HG03521 (cell line): Measurements from ENCODE around the gene SPCS2.
"Not testable (repeated sequence)": the region's sequence is repeated elsewhere in the genome, so short reads cannot be mapped to it uniquely, and the experiment has no call there.

Experiments used
- ATAC-seq: cut with Tn5 transposase; IDR thresholded peaks from one replicate; pipeline ENCODE4 v1.9.1; 2021; ENCODE audit warnings: mild to moderate bottlenecking, moderate library complexity; ENCODE audit not compliant: unreplicated experiment

SPCS2 gene

GRCh38 chr11:74949753-74950137 is 679 bp downstream of the SPCS2 start:
- no peak for ATAC-seq

DNA sequence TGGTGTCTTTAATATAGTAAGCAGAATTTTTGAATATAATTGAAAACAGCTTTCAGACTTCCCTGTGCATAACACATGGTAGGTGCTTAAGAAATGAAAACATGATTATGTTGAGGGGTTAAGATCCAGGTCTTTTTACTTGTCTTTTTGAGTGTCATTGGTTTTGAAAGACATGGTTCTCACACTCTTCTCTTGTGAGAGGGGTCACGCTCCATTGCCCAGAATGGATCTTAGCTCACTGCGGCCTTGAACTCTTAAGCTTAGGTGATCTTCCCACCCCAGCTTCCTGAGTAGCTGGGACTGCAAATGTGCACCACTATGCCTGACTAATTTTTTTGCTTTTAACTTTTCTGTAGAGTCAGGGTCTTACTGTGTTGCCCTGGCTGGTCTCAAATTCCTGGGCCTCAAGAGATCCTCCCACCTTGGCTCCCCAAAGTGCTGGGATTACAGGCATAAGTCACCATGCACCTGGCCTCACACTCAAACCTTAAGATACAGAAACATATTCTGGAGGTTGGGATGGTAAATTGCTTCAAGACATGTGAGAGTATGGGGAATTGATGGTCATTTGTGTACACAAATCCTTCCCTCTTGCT is 1.4 kb downstream of the SPCS2 start:
- no peak for ATAC-seq

DNA sequence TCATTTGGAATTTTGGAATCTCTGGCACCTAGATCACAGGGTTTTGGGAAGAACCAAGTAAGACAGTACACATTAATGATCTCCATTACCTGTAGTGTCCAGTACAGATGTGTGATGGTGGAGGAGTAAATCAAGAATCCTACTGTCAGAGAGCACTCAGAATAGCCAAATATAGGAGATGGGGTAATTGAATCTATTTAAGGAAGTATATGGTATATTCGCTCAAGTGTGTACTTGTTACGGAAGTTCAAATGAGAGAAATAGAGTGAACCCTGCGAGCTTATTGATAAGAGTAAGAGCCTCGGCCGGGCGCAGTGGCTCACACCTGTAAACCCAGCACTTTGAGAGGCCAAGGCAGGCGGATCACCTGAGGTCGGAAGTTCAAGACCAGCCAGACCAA is 2.2 kb downstream of the SPCS2 start:
- no peak for ATAC-seq

DNA sequence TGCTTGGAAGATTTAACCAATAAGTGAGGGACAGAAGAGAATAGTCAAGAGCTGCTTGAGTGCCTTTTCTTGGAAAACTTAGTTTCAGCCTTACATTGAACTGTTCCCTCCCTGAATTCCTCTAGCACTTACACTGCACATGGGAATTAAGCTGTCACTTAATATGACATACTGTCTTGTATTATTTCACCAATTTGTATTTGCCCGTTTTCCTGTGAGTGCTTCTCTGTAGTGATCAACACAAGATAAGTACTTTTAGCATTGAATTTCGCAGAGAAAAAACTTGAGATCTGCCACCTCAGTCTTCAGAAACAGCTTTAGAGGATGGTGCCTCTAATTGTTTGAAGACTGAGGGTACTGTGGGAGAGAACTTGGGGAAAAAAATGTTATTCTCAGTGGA is 3.7 kb downstream of the SPCS2 start:
- no peak for ATAC-seq

DNA sequence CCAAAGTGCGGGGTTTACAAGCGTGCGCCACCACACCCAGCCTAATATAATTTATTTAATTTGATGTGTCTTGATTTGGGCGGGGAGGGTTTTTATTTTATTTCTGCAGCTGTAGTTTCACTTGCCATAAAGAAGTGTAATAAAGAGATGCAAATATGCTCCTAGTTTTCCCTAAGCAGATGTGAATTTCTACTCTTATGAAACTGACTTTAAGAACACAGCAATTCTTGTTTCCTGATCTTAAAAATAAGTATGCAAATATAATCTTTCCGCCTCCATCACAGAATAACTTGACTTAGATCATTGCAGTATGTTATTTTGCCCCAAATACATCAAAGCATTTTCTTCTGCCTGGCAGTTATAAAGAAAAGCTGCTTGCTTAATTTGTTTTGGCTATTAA is 4.4 kb downstream of the SPCS2 start:
- ATAC-seq = no peak

GRCh38 chr11:74954199-74954598 is 5.1 kb downstream of the SPCS2 start:
- ATAC-seq = no peak

- no peak for ATAC-seq
These were observed 7.4 kb downstream of the SPCS2 start for GRCh38 chr11:74956397-74957015.

- ATAC-seq = no peak
These were observed 9.0 kb downstream of the SPCS2 start for GRCh38 chr11:74957937-74958629.

DNA sequence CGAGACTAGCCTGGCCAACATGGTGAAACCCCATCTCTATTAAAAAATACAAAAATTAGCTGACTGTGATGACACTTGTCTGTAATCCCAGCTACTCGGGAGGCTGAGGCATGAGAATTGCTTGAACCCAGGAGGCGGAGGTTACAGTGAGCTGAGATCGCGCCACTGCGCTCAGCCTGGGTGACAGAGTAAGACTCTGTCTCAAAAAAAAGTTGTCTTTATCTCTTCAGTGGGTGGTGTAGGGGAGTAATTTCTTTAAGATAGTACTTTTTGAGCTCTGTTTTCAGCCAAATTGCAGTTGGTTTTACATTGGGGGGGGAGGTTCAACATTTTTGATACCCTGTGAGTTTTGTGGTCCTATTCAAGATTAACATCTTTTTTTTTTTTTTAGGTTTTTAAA is 11.1 kb downstream of the SPCS2 start:
- not testable (repeated sequence) for ATAC-seq

DNA sequence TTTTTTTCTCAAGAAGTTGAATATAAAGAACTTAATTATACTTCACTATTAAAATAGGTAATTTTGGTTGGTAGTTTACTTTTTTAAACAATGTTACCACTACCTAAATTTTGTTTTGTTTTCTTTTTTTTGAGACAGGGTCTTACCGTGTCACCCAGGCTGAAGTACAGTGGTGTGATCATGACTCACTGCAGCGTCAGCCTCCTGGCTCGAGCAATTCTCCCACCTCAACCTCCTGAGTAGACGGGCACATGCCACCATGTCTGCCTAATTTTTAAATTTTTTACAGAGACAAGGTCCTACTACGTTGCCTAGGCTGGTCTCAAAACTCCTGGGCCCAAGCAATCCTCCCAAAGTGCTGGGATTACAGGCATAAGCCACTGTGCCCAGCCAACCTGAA is 17.6 kb downstream of the SPCS2 start:
- no peak for ATAC-seq

DNA sequence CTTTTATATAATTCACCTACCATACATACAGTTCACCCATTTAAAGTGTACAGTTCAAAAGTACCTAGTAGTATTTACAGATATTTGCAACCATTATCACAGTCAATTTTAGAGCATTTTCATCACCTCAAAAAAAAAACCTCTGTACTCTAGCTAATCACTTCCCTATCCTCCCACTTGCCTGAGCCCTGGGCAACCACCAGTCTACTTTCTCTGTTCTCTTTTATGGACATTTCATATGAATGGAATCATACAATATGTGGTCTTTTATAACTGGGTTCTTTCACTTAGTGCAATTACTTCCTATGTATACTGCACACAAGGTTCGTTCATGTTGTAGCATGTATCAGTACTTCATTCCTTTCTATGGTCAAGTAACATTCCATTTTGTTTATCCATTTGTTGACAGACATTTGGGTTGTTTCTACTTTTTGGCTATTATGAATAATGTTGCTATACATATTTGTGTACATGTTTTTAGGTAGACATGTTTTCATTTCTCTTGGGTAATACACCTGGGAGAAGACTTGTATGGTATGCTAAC is 21.9 kb downstream of the SPCS2 start:
- ATAC-seq = no peak

DNA sequence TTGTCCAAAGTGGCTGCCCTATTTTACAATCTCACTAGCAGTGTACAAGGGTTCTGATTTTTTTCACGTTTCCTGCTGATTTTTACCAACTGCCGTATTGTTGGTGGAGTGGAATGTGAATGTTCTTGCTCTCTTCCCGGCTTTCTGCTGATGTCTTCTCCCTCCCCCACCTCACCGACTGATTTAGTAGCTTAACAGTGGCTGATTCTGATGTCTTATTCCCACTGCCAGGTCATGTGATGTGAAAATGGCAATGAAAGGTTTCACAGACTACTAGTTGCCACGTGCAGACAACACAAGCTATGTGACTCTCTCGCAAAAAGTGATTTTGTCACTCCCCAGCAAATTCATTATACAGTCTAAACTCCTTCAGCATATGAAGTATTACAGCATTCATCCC is 22.4 kb downstream of the SPCS2 start:
- no peak for ATAC-seq

DNA sequence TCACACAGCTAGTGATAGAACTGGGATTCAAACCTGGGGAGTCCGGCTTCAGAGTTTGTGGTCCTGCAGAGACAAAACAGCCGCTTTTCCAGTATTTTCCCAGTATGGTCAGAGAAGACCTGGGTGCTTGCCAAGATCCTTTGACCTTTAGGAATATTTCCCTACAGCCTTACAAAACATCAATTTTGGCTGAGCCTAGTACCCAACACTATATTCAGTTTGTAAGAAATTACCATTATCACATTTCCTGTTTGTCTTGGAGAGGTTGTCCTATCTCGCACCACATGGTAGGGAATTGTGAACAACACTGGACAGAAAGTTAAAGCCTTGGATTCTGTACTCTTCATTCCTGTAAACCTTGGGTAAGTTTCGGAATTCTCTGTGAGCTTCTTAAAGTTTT is 29.0 kb downstream of the SPCS2 start:
- ATAC-seq = no peak

GRCh38 chr11:74980634-74981033 is 31.6 kb downstream of the SPCS2 start:
- no peak for ATAC-seq

GRCh38 chr11:74981888-74982287 is 32.8 kb downstream of the SPCS2 start:
- no peak for ATAC-seq

- ATAC-seq = no peak
These were observed 35.0 kb downstream of the SPCS2 start for GRCh38 chr11:74984070-74984469.

- no peak for ATAC-seq
These were observed 35.7 kb downstream of the SPCS2 start for GRCh38 chr11:74984730-74985129.

- ATAC-seq = peak; percentile 90
These were observed 39.6 kb downstream of the SPCS2 start, which contains the start of gene NEU3 for GRCh38 chr11:74988541-74989259. NEU3 (plus strand) TSS chr11:74988933; CDS start chr11:74989061, 128 bp downstream.

- ATAC-seq = no peak
These were observed 40.2 kb downstream of the SPCS2 start for GRCh38 chr11:74989260-74989638.

GRCh38 chr11:74990150-74990549 is 41.1 kb downstream of the SPCS2 start:
- ATAC-seq = not testable (repeated sequence)

DNA sequence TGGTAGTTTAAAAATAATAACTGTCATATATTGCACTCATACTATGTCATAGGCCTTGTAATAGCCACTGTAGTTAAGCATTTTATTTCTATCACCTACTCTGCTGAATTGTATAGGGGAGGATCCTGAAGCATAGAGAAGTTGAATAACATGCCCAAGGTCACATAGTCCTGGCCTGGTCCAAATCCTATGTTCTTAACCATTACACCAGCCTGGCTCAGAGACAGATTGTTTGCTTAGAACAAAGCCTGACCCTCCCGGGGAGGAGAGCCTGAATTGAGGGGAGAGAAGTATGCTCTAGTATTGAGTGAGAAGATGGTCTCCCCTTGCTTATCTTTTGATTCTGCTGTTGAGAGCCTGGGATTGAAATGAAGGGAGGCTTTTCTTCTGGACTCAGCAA is 41.9 kb downstream of the SPCS2 start:
- ATAC-seq = no peak
